ENCODE results near the gene FYB2. TPM values are rescaled to one million over a fixed set of nuclear protein-coding genes. Genes with fewer than 3 reads are reported as not detected.

FYB2 gene
- total and polyA plus RNA-seq, 2 experiments from 2014 or later, result 0.45 to 0.48 TPM

DNA sequence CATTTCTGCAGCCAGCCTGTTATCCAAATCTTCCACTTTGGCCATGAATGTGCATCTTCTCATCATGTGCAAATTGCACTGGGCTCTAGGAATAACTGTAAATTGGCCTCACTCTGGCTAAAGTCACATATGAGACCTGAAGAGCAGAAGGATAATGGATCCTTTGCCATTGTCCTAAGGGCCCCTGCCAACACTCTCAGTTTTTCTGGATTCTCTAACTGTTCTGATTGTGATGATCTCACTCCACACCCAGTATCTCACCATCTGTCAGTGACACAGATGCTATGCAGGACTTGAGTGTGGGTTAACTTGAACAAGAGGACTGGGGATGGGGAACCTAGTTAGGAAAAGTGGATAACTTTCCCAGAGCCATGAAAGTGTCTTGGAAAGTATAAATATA is 8.5 kb upstream of the FYB2 start:
- H3K4me1 ChIP-seq (ENCODE audit: low read depth), result peaks cover 5% of the 10 kb centered on the region
- TF ChIP-seq, protein P1, sequence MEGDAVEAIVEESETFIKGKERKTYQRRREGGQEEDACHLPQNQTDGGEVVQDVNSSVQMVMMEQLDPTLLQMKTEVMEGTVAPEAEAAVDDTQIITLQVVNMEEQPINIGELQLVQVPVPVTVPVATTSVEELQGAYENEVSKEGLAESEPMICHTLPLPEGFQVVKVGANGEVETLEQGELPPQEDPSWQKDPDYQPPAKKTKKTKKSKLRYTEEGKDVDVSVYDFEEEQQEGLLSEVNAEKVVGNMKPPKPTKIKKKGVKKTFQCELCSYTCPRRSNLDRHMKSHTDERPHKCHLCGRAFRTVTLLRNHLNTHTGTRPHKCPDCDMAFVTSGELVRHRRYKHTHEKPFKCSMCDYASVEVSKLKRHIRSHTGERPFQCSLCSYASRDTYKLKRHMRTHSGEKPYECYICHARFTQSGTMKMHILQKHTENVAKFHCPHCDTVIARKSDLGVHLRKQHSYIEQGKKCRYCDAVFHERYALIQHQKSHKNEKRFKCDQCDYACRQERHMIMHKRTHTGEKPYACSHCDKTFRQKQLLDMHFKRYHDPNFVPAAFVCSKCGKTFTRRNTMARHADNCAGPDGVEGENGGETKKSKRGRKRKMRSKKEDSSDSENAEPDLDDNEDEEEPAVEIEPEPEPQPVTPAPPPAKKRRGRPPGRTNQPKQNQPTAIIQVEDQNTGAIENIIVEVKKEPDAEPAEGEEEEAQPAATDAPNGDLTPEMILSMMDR (IDR thresholded peaks at IDR 0.05; ENCODE audit: low read depth, low read length), result no peak
- no peaks in the 10 kb centered on the region for H3K36me3 ChIP-seq
- no peak for DNase-seq (ENCODE audit: low read depth in 1 of 2, low spot score in 1 of 2)
- no peak overlapping the region for H3K4me3 ChIP-seq
- no peaks in the 10 kb centered on the region for H3K27me3 ChIP-seq
- no peak overlapping the region for H3K27ac ChIP-seq
- no peaks in the 10 kb centered on the region for H3K9me3 ChIP-seq (ENCODE audit: low read depth)

DNA sequence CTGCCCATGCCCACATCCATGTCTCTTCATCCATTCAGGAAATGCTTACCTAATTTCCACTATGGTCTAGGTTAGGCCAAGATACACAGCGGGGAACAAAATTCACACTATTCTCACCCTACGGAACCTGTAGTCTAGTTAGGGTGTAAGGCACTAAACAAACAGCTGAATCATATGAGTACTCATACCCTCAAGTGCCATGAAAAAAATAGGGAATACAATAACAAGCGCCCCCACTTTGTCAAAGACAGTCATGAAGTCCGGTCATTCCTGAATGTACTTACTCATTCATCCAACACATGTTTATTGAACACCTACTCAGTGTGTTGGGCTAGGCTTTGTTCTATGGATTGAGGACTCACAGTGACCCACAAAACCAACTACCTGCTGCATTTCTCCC is 6.2 kb upstream of the FYB2 start:
- TF ChIP-seq, protein P1 (IDR thresholded peaks at IDR 0.05; ENCODE audit: low read depth, low read length), result no peak
- no peaks in the 10 kb centered on the region for H3K9me3 ChIP-seq (ENCODE audit: low read depth)
- no peaks in the 10 kb centered on the region for H3K27me3 ChIP-seq
- DNase-seq (ENCODE audit: low read depth in 1 of 2, low spot score in 1 of 2), result no peak
- no peaks in the 10 kb centered on the region for H3K36me3 ChIP-seq
- H3K4me1 ChIP-seq (ENCODE audit: low read depth), result no peaks in the 10 kb centered on the region
- H3K4me3 ChIP-seq, result no peak overlapping the region
- no peak overlapping the region for H3K27ac ChIP-seq

DNA sequence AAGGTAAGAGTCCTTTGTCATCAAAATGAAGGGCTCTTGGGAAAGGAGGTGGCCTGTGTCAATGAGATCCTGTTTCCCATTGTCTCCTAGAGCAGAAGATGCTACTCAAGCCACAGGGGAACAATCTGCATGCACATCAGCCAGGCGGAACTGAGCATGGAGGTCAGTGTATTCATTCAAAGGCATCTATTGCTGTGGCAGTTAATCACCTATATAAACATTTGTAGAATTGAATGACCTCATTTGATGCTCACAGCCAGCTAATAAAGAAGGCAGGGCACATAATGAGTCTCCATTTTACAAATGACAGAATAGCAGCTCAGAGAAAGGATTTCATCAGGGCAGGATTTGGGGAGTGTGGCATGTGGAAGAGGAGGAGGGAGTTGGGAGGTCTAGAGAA is 5.7 kb upstream of the FYB2 start:
- Histone ChIP-seq H3K27me3 (no peaks in the 10 kb centered on the region), H3K9me3 (ENCODE audit: low read depth) (no peaks in the 10 kb centered on the region), H3K27ac (no peak overlapping the region), H3K36me3 (no peaks in the 10 kb centered on the region), H3K4me3 (no peak overlapping the region), H3K4me1 (ENCODE audit: low read depth) (no peaks in the 10 kb centered on the region)
- TF ChIP-seq, protein P1 (IDR thresholded peaks at IDR 0.05; ENCODE audit: low read depth, low read length), result no peak
- DNase-seq (ENCODE audit: low read depth in 1 of 2, low spot score in 1 of 2), result no peak

DNA sequence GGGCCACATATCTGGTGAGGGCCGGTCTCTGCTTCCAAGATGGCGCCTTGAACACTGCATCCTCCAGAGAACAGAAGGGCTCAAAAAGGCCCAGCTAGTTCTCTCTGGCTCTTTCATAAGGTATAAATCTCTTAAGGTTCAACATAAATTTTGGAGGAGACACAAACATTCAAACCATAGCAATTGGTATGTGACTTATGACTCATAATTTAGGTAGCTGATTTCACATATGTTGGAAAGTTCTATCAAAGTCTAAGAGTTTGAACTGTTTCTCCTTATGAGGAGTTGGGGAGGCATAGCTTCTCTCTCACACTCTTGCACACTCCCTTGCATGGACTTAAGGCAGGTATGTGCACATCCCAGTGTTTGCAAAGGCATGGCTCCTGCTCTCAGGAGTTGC is 5.1 kb upstream of the FYB2 start:
- H3K36me3 ChIP-seq, result no peaks in the 10 kb centered on the region
- no peaks in the 10 kb centered on the region for H3K4me1 ChIP-seq (ENCODE audit: low read depth)
- no peaks in the 10 kb centered on the region for H3K9me3 ChIP-seq (ENCODE audit: low read depth)
- TF ChIP-seq, protein P1 (IDR thresholded peaks at IDR 0.05; ENCODE audit: low read depth, low read length), result no peak
- no peaks in the 10 kb centered on the region for H3K27me3 ChIP-seq
- no peak overlapping the region for H3K27ac ChIP-seq
- no peak overlapping the region for H3K4me3 ChIP-seq
- no peak for DNase-seq (ENCODE audit: low read depth in 1 of 2, low spot score in 1 of 2)

DNA sequence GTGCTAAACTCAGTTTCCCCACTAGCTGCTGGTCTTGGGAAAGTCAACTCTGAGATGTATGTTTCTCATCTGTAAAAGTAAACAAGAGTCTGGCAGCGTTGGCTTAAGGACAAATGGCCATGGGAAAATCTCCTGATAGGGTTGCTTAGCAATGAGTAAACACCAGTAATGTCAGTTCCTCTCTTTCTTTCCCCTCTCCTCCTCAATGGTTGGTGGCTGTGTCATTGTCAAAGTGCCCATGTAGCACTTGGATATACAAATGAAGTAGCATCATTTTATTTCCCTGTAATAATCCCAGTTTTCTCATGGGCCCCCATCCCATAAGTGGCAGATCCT is 2.2 kb upstream of the FYB2 start:
- peak in 1 of 2 donors; percentile 33 for DNase-seq (ENCODE audit: low read depth in 1 of 2, low spot score in 1 of 2)
- Histone ChIP-seq H3K4me1 (ENCODE audit: low read depth) (peaks cover 4% of the 10 kb centered on the region), H3K27ac (no peak overlapping the region), H3K36me3 (no peaks in the 10 kb centered on the region), H3K4me3 (no peak overlapping the region), H3K9me3 (ENCODE audit: low read depth) (no peaks in the 10 kb centered on the region), H3K27me3 (no peaks in the 10 kb centered on the region)
- TF ChIP-seq, protein P1 (IDR thresholded peaks at IDR 0.05; ENCODE audit: low read depth, low read length), result no peak

Measured in cardiac muscle cell (in vitro differentiated cells and primary cell).